CD4-positive, alpha-beta T cell treated with Interleukin-17A for 1 hour (primary cell): Measurements from ENCODE around the gene ADAMTS19.
"Not testable (repeated sequence)": the region's sequence is repeated elsewhere in the genome, so short reads cannot be mapped to it uniquely, and the experiment has no call there.

Source experiments
- DNase-seq: peaks from one replicate; pipeline ENCODE4 v3.0.0-alpha.2; 2020

ADAMTS19 gene

GRCh38 chr5:129474544-129474943 is 14.4 kb downstream of the ADAMTS19 start:
- DNase-seq, result no peak

GRCh38 chr5:129476751-129477150 is 16.7 kb downstream of the ADAMTS19 start:
- DNase-seq, result no peak

GRCh38 chr5:129477532-129477931 is 17.4 kb downstream of the ADAMTS19 start:
- DNase-seq, result no peak

- no peak for DNase-seq
Measured at GRCh38 chr5:129481161-129481560, 21.1 kb downstream of the ADAMTS19 start.

GRCh38 chr5:129496421-129496820 is 36.3 kb downstream of the ADAMTS19 start:
- no peak for DNase-seq

- DNase-seq, result no peak
Measured at GRCh38 chr5:129496864-129497595, 36.9 kb downstream of the ADAMTS19 start.

- no peak for DNase-seq
Measured at GRCh38 chr5:129499208-129499852, 39.2 kb downstream of the ADAMTS19 start.

- no peak for DNase-seq
Measured at GRCh38 chr5:129500101-129500500, 40.0 kb downstream of the ADAMTS19 start.

- no peak for DNase-seq
Measured at GRCh38 chr5:129506086-129506485, 46.0 kb downstream of the ADAMTS19 start.

- DNase-seq, result no peak
Measured at GRCh38 chr5:129506950-129507349, 46.9 kb downstream of the ADAMTS19 start.

GRCh38 chr5:129507527-129507926 is 47.4 kb downstream of the ADAMTS19 start:
- no peak for DNase-seq

GRCh38 chr5:129508606-129509005 is 48.5 kb downstream of the ADAMTS19 start:
- DNase-seq, result no peak

- DNase-seq, result no peak
Measured at GRCh38 chr5:129509363-129509975, 49.4 kb downstream of the ADAMTS19 start.

GRCh38 chr5:129511291-129511690 is 51.2 kb downstream of the ADAMTS19 start:
- DNase-seq, result no peak

GRCh38 chr5:129541051-129541450 is 81.0 kb downstream of the ADAMTS19 start:
- DNase-seq, result no peak

GRCh38 chr5:129541648-129542251 is 81.7 kb downstream of the ADAMTS19 start:
- DNase-seq, result no peak

GRCh38 chr5:129547137-129547536 is 87.0 kb downstream of the ADAMTS19 start:
- DNase-seq, result no peak

GRCh38 chr5:129554134-129554904 is 94.2 kb downstream of the ADAMTS19 start:
- DNase-seq, result no peak

GRCh38 chr5:129563585-129563984 is 103.5 kb downstream of the ADAMTS19 start:
- no peak for DNase-seq

GRCh38 chr5:129569295-129569694 is 109.2 kb downstream of the ADAMTS19 start:
- no peak for DNase-seq

GRCh38 chr5:129572060-129572459 is 112.0 kb downstream of the ADAMTS19 start:
- DNase-seq, result no peak

- DNase-seq, result not testable (repeated sequence)
Measured at GRCh38 chr5:129584496-129584895, 124.4 kb downstream of the ADAMTS19 start.
